Activated CD8-positive, alpha-beta T cell treated with anti-CD3 and anti-CD28 coated beads, Interleukin-2, amount 10 ng/mL, durations not matched to agents 7 days and 5 days (primary cell): ENCODE data around the gene CST5. TPM values are rescaled to one million over a fixed set of nuclear protein-coding genes. Genes with fewer than 3 reads are reported as not detected.

Experiments used
- ATAC-seq: fragments of 150-1000 bp; cut with Tn5 transposase; one replicate; pipeline ENCODE4 v1.10.0; 2021; ENCODE audit warnings: moderate library complexity
- CTCF ChIA-PET: fragments of 350-600 bp; sonication (Branson Sonifier 250); formaldehyde crosslinking; loops from one replicate; lab custom pipeline; 2021; ENCODE audit warnings: antibody characterized with exemption; lab: Charles Lee
- POLR2A ChIA-PET: fragments of 350-600 bp; sonication (Branson Sonifier 250); formaldehyde crosslinking; loops from one replicate; lab custom pipeline; 2021; ENCODE audit warnings: antibody characterized with exemption; lab: Charles Lee
- DNase-seq: peaks from one replicate; pipeline ENCODE4 v3.0.0-alpha.2; 2020
- H3K27ac Mint-ChIP-seq: one replicate; pipeline ENCODE4 v1.8.0; 2021; ENCODE audit warnings: mild to moderate bottlenecking, mixed read lengths
- H3K27me3 Mint-ChIP-seq: one replicate; pipeline ENCODE4 v1.8.0; 2021; ENCODE audit warnings: low read depth, mixed read lengths
- H3K36me3 Mint-ChIP-seq: one replicate; pipeline ENCODE4 v1.8.0; 2021; ENCODE audit warnings: low read depth, mixed read lengths
- H3K4me1 Mint-ChIP-seq: one replicate; pipeline ENCODE4 v1.8.0; 2021; ENCODE audit warnings: low read depth, mixed read lengths
- H3K4me3 Mint-ChIP-seq: one replicate; pipeline ENCODE4 v1.8.0; 2021; ENCODE audit warnings: mild to moderate bottlenecking, mixed read lengths
- H3K9me3 Mint-ChIP-seq: one replicate; pipeline ENCODE4 v1.8.0; 2022; ENCODE audit warnings: mixed read lengths; ENCODE audit not compliant: insufficient read depth
- total RNA-seq, 2 experiments: library from RNA; stranded (reverse); gene quantifications; one replicate each; pipeline ENCODE4 v1.2.3, GENCODE V29; 2021

Gene CST5, protein sequence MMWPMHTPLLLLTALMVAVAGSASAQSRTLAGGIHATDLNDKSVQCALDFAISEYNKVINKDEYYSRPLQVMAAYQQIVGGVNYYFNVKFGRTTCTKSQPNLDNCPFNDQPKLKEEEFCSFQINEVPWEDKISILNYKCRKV
- not detected for total RNA-seq

DNA sequence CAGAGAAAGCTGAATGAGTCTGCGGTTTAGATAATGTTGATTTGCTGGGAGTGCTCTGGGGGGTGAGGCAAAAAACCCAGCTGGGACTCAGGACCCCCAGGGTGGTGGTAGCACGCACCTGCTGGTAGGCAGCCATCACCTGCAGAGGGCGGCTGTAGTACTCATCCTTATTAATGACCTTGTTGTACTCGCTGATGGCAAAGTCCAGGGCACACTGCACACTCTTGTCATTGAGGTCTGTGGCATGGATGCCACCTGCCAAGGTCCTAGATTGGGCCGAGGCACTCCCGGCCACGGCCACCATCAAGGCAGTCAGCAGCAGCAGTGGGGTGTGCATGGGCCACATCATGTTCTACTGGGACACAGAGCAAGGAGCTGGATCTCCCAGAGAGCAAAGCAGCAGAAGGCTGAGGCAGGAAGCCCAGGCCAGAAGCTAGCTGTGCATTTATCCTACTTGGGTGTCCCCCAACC, at the start of gene CST5:
Gene CST5, minus strand, starts transcription at position 421 of the 471 bp plus-strand sequence. Its CDS starts 72 bp downstream, at position 349.
- no peaks in the 10 kb centered on the region for H3K27me3 Mint-ChIP-seq
- H3K4me1 Mint-ChIP-seq = peaks cover 2% of the 10 kb centered on the region
- no peak within 1 kb of the TSS for H3K27ac Mint-ChIP-seq
- H3K9me3 Mint-ChIP-seq = no peaks in the 10 kb centered on the region
- no peaks in the 10 kb centered on the region for H3K36me3 Mint-ChIP-seq
- ChIA-PET CTCF (no interaction called here), POLR2A (no interaction called here)
- no peak within 1 kb of the TSS for H3K4me3 Mint-ChIP-seq
- DNase-seq (no peak), ATAC-seq (no peak)

DNA sequence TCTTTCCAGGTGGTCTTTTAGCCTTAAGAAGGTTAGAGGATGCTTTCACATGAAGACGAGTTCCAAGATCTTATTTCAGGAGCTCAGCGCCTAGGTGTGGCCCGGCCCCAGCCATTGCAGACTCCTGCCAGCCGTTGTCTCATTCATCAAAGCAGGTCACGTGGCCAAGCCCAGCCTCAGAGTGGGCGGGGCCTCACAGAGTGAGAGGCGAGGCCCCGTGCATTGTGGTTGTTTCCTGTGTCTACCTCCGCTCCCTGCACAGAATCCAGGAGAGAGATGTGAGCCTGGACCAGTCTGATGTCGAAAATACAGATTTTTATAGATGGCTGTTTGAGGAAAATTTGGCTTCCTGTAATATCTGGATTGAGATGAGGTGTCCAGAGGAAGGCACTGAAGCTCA, 49.2 kb upstream of the CST5 start:
- Mint-ChIP-seq H3K9me3 (no peaks in the 10 kb centered on the region), H3K36me3 (no peaks in the 10 kb centered on the region), H3K4me3 (no peak overlapping the region), H3K4me1 (peaks cover 25% of the 10 kb centered on the region), H3K27me3 (no peaks in the 10 kb centered on the region), H3K27ac (no peak overlapping the region)
- CTCF ChIA-PET = interaction anchor here (1.3 kb wide), 1 partner anchor 9 kb away, joined by 7 read pairs; no protein-coding TSS in a partner anchor
- peak; percentile 75 for ATAC-seq
- DNase-seq = peak; percentile 59
- POLR2A ChIA-PET = no interaction called here

DNA sequence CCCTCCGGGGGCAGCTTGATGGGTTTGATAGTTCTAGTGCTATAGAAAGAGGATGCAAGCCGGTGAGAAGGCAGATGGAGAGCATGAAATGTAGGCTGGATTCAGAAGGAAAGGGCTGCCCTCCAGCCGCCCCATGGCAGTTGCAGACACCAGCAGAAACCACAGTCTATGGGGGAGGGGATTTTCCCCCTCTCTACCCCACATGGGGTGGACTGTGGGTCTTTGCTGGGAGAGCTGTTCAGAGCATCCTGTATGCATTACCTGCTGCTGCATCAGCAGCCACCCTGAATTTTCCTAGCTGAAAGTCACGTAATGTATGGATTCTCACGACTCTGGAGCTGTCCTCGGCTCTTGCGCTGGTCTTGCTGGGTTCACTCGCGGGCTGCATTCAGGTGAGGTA, 48.8 kb upstream of the CST5 start:
- H3K27ac Mint-ChIP-seq = no peak overlapping the region
- CTCF ChIA-PET = interaction anchor here (1.3 kb wide), 1 partner anchor 9 kb away, joined by 7 read pairs; no protein-coding TSS in a partner anchor
- ATAC-seq = no peak
- H3K36me3 Mint-ChIP-seq = no peaks in the 10 kb centered on the region
- no peak overlapping the region for H3K4me3 Mint-ChIP-seq
- POLR2A ChIA-PET = no interaction called here
- peaks cover 25% of the 10 kb centered on the region for H3K4me1 Mint-ChIP-seq
- H3K27me3 Mint-ChIP-seq = no peaks in the 10 kb centered on the region
- H3K9me3 Mint-ChIP-seq = no peaks in the 10 kb centered on the region
- DNase-seq = no peak

DNA sequence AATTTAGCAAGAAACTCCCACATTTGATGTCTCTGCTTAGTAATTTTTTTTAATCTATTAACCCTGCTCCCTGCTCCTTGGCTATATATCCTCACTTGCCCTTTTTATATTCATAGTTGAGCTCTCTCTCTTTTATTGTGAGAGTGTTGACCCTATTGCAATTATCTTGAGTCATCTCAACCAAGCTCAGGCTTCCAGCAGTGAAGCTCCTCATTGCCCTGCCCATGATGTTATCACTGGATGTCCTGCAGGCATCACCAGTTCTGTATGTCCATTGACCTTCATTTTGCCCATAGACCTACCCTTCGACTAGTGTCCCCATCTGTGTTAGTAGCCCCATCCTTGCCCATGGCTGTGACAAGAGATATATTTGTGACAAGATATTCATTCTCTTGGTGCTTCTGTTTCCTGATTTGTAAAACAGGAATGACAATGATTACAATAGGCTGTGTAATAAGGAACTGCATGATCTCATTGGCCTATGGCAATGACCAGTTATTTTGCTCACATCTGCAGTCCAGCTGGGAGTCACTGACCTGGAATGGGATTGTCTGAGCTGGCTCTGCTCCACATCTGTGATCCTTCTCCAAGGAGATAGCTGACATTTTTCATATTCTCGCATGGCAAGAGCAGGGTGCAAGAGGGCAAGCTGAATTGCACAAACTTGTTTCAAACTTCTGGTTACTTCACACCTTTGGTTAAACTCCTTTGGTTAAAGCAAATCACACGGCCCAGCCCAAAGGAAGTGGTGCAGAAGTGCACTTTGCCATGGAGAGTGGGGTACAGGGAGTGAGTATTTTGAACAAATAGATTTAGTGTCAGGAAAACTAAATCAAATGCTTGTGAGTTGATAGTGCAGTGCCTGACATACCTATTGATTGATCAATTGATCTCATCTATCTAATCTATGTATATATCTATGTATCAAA, 47.7 kb upstream of the CST5 start:
- H3K4me3 Mint-ChIP-seq = no peak overlapping the region
- DNase-seq = no peak
- no peak overlapping the region for H3K27ac Mint-ChIP-seq
- H3K4me1 Mint-ChIP-seq = peaks cover 25% of the 10 kb centered on the region
- H3K27me3 Mint-ChIP-seq = no peaks in the 10 kb centered on the region
- H3K9me3 Mint-ChIP-seq = no peaks in the 10 kb centered on the region
- ATAC-seq = no peak
- CTCF ChIA-PET = no interaction called here
- POLR2A ChIA-PET = interaction anchor here (0.5 kb wide), 1 partner anchor 50 kb away, joined by 3 read pairs; no protein-coding TSS in a partner anchor
- no peaks in the 10 kb centered on the region for H3K36me3 Mint-ChIP-seq

DNA sequence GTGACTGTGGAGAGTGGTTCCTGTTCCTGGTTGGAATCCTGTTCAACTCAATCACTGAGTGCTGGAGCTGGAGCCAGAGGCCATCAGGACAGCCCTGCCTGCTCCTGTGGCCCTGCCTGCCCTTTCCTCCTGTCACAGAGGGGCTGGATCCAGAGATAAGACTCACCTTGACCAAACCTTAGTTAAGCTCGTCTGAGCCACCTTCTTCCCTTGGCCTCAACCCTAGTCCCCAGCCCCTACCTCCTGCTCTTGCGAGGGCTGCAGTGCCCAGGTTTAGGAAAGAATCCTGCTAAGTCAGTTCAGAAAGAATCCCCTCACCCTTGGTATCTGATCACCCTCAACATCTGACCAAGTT, 47.0 kb upstream of the CST5 start:
- H3K36me3 Mint-ChIP-seq = no peaks in the 10 kb centered on the region
- ChIA-PET CTCF (no interaction called here), POLR2A (interaction anchor here (0.5 kb wide), 1 partner anchor 51 kb away, joined by 3 read pairs; no protein-coding TSS in a partner anchor)
- DNase-seq = no peak
- peaks cover 3% of the 10 kb centered on the region for H3K27me3 Mint-ChIP-seq
- H3K4me1 Mint-ChIP-seq = peaks cover 25% of the 10 kb centered on the region
- no peak overlapping the region for H3K4me3 Mint-ChIP-seq
- H3K9me3 Mint-ChIP-seq = no peaks in the 10 kb centered on the region
- H3K27ac Mint-ChIP-seq = no peak overlapping the region
- ATAC-seq = no peak

DNA sequence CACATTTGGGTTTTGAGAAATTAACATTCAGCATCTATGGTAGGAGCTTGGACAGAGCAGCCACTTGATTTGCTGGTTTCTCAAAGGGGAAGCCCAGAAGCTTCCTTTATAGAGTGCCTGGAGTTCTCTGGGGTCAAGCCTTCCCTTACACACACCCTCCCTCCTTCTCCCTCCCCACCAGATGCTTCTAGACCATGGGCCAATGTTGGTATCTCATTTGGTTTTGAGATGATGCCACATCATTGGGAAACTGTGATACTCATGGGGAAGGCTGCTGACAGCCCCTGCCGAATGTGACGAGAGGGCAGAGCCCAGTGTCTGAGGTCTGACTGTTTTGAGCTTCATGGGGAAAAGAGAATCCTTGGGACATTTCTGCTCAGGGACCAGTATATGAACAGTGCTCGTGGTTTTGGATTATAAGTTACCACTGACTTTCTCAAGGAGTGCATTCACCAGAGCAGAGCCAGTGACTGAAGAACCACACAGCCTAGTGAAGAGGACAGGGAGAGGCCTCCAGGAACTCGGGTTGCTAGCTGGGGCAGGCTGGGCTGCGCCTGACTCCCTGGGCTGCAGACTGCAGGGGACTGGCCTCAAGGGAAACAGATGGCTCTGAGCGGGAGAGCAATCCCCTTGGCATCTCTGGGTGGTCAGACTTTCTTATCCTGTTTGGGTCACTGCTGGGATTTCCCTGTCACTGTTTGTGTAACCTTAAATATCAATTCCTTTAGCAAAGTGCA, 46.4 kb upstream of the CST5 start:
- no peak overlapping the region for H3K27ac Mint-ChIP-seq
- no peaks in the 10 kb centered on the region for H3K36me3 Mint-ChIP-seq
- H3K4me3 Mint-ChIP-seq = no peak overlapping the region
- ATAC-seq (no peak), DNase-seq (no peak)
- no peaks in the 10 kb centered on the region for H3K9me3 Mint-ChIP-seq
- peaks cover 25% of the 10 kb centered on the region for H3K4me1 Mint-ChIP-seq
- ChIA-PET CTCF (no interaction called here), POLR2A (no interaction called here)
- peaks cover 3% of the 10 kb centered on the region for H3K27me3 Mint-ChIP-seq

DNA sequence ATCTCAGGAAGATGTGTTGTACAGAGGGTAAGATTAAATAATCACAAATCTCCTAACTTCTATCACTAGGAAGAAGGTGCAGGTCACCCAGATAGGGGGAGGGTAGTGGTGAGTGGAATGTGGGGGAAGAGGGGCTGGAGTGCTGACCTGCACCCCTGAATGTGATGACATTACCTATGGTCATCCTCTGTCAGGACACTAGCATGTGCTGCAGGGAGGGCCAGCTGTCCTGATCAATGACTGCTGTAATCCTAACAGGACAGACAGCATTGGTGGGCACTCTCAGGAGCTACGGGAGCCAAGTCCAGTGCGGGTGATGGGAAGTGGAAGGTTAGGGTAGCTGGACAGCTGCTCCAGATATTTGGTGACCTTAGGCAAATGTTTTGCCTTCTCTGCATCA, 45.2 kb upstream of the CST5 start:
- no peak for ATAC-seq
- ChIA-PET CTCF (no interaction called here), POLR2A (no interaction called here)
- peaks cover 37% of the 10 kb centered on the region for H3K4me1 Mint-ChIP-seq
- no peak for DNase-seq
- no peaks in the 10 kb centered on the region for H3K9me3 Mint-ChIP-seq
- H3K36me3 Mint-ChIP-seq = no peaks in the 10 kb centered on the region
- H3K4me3 Mint-ChIP-seq = no peak overlapping the region
- H3K27me3 Mint-ChIP-seq = peaks cover 3% of the 10 kb centered on the region
- no peak overlapping the region for H3K27ac Mint-ChIP-seq

DNA sequence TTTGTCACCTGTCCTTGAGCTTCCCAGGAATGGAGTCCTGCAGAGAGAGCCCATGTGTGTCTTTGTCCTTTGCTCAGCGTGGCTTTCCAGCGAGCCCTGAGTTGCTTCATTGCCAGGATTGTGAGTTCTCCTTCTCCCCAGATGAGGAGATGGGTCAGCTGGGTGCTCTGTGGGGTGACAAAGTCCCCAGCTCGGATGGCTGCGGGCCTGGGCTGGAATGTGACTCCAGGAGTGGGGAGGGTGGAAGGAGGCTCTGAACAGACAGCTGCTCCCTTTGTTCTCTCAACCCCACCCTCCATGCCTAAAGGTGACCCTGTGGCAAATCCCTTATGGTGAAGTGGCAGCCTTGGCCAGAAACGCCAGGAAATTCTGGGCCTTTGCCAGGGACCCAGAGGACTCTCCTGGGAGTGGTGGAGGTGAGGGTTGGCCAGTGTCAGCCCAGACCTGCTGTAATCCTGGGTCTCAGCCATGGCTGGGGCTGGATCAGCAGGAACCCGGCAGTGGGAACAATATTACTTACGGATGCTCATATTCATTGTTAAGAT, 44.4 kb upstream of the CST5 start:
- H3K27me3 Mint-ChIP-seq = peaks cover 3% of the 10 kb centered on the region
- POLR2A ChIA-PET = no interaction called here
- CTCF ChIA-PET = no interaction called here

DNA sequence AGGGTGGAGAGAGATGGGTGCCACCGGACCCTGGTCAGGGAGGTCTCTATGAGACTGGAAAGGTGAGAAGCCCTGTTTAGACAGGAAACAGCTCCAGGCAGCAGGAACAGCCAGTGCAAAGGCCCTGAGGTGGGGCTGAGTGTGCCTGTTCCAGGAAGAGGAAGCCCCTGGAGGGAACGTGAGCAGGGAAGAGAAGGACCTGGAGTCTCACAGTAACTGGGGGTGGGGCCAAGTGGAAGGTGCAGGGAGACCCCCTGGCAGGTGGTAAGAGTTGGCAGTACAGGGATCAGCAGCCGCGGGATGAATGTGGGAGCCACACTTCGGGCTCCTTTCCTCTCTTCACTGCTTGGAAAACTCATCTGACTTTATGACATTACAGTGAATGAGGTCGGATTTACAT, 43.8 kb upstream of the CST5 start:
- POLR2A ChIA-PET = no interaction called here
- peaks cover 3% of the 10 kb centered on the region for H3K27me3 Mint-ChIP-seq
- no peak overlapping the region for H3K4me3 Mint-ChIP-seq
- peaks cover 31% of the 10 kb centered on the region for H3K4me1 Mint-ChIP-seq
- CTCF ChIA-PET = no interaction called here
- ATAC-seq (no peak), DNase-seq (no peak)
- H3K9me3 Mint-ChIP-seq = no peaks in the 10 kb centered on the region
- H3K36me3 Mint-ChIP-seq = no peaks in the 10 kb centered on the region
- no peak overlapping the region for H3K27ac Mint-ChIP-seq

More for the DNA sequence above, 44.4 kb upstream of the CST5 start:
- Mint-ChIP-seq H3K4me1 (peaks cover 37% of the 10 kb centered on the region), H3K36me3 (no peaks in the 10 kb centered on the region), H3K9me3 (no peaks in the 10 kb centered on the region), H3K4me3 (no peak overlapping the region), H3K27ac (no peak overlapping the region)
- no peak for ATAC-seq
- no peak for DNase-seq

DNA sequence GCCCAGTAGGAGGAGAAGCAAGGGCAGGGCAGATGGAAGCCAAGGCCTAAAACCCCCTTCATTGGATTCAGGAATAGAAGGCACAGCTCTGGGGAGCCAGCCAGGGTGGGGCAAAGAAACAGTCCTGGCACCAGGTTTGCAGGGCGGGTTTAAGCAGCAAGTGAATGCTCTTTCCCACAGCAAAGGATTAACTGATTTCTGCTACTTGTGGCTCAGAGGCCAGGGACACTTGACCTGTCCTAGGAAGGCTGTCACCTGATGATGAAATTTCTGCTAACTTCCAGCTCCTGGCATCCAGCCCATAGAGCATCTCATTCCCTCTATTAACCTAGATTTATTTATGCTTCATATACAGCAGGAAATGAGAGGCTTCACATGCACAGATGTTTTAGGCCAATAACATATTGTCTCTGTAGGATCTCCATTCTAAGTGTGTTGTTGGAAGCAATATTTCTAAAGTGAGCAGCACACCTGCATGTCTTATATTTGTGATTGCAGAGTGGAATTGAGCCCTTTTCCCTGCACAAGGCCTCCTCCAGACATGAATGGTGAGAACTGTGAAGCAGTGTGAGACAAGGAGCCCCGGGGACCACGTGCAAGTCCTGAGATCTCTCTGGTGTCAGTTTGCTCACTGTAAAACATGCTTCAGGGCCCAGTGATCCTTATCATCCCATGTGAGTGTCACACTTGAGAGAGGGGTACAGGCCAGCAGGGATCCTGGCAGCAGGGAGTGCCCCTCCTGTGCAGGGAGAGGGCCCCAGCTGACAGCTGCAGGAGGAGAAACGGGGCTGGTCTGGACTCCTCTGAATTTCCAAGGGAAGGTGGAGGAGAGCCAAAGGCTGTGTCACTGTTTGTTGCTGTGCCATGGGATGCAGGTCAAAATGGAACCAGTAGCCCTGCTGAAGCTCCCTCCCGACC, 41.1 kb upstream of the CST5 start:
- no peak overlapping the region for H3K27ac Mint-ChIP-seq
- no peak overlapping the region for H3K4me3 Mint-ChIP-seq
- peaks cover 17% of the 10 kb centered on the region for H3K4me1 Mint-ChIP-seq

DNA sequence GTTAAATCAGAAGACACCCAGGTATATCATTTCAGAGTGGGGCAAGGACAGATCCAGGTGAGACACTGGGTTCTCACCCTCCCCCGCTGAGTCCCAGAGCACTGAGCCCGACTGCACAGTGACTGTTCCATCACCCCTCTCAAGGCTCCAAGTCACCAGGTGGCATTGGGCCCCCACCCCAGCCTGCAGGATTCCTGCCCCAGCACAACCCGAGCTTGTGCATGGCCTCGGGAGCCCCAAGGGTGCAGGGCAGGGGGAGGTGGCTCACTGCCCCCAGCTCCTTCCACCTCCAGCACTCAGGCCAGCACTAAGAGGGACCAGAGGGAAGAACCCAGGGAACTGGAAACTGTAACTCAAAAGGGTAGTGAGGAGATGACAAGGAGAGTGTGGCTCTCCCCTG, 39.3 kb upstream of the CST5 start:
- ATAC-seq = no peak
- Mint-ChIP-seq H3K4me3 (no peak overlapping the region), H3K36me3 (no peaks in the 10 kb centered on the region), H3K9me3 (no peaks in the 10 kb centered on the region), H3K27ac (no peak overlapping the region), H3K27me3 (peaks cover 3% of the 10 kb centered on the region), H3K4me1 (peaks cover 17% of the 10 kb centered on the region)
- CTCF ChIA-PET = no interaction called here
- POLR2A ChIA-PET = no interaction called here
- DNase-seq = no peak

More for the DNA sequence above, 41.1 kb upstream of the CST5 start:
- ATAC-seq (no peak), DNase-seq (no peak)
- Mint-ChIP-seq H3K9me3 (no peaks in the 10 kb centered on the region), H3K36me3 (no peaks in the 10 kb centered on the region), H3K27me3 (peaks cover 3% of the 10 kb centered on the region)
- ChIA-PET POLR2A (no interaction called here), CTCF (no interaction called here)
